Upper lobe of left lung (tissue), 6 donors: Measurements from ENCODE around the gene KRT20. TPM values are rescaled to one million over a fixed set of nuclear protein-coding genes. Genes with fewer than 3 reads are reported as not detected.

Source experiments
- ATAC-seq, 2 donors: fragments of 200-7000 bp; cut with Tn5 transposase; one replicate each; pipeline ENCODE4 v1.9.1; 2022; ENCODE audit warnings: mild to moderate bottlenecking in 2 of 2, moderate library complexity in 2 of 2; ENCODE audit not compliant: low FRiP score in 2 of 2
- DNase-seq, 2 donors: peaks; one replicate each; pipeline ENCODE4 v3.0.0-alpha.2; 2019 to 2020
- H3K27ac ChIP-seq, 4 donors: fragments of 200-600 bp; sonication (generic); one replicate each; pipeline ENCODE4 v1.5.1; 2016 to 2019
- H3K27me3 ChIP-seq, 4 donors: fragments of 200-600 bp; sonication (generic); one replicate each; pipeline ENCODE4 v1.5.1; 2017 to 2019
- H3K36me3 ChIP-seq, 4 donors: fragments of 200-600 bp; sonication (generic); one replicate each; pipeline ENCODE4 v1.5.1; 2016 to 2019
- H3K4me1 ChIP-seq, 4 donors: fragments of 200-600 bp; sonication (generic); one replicate each; pipeline ENCODE4 v1.5.1; 2018 to 2019
- H3K4me3 ChIP-seq, 4 donors: fragments of 200-600 bp; sonication (generic); one replicate each; pipeline ENCODE4 v1.5.1; 2017 to 2019; ENCODE audit warnings: mild to moderate bottlenecking in 2 of 4, moderate library complexity in 1 of 4
- H3K9me3 ChIP-seq, 4 donors: fragments of 200-600 bp; sonication (generic); one replicate each; pipeline ENCODE4 v1.5.1; 2018 to 2019
- EP300 ChIP-seq, 4 donors: sonication (generic); formaldehyde crosslinking; IDR thresholded peaks; one replicate each; pipeline ENCODE4 v1.5.1; 2017; ENCODE audit warnings: antibody characterized with exemption in 4 of 4, control low read depth in 2 of 4
- POLR2A ChIP-seq, 4 donors: fragments of 450-650 bp; IDR thresholded peaks; one replicate each; pipeline ENCODE4 v1.5.1; 2016 to 2017; ENCODE audit warnings: antibody characterized with exemption in 4 of 4, mild to moderate bottlenecking in 2 of 4
- POLR2AphosphoS5 ChIP-seq, 2 donors: sonication (generic); formaldehyde crosslinking; IDR thresholded peaks; one replicate each; pipeline ENCODE4 v1.5.1; 2017; ENCODE audit warnings: antibody characterized with exemption in 2 of 2
- WGBS, 2 donors: methylation state at CpG; one replicate each; pipeline ENCODE4 v1.1.5; 2017 to 2018; 5-methylcytosine and 5-hydroxymethylcytosine counted together
- total RNA-seq, 6 donors: library from RNA; depleted of rRNA in 4 of 6; stranded (reverse); fragments of >200 nt in 4 of 6; gene quantifications; one replicate each; pipeline versions ENCODE4 v1.1.0 to v1.2.1, GENCODE V29; 2016 to 2021
- TF ChIP-seq, protein P1 (sequence below), 6 experiments: fragments of 450-650 bp in 4 of 6; fragments of 200-600 bp in 2 of 6; sonication (generic) in 2 of 6; IDR thresholded peaks; one replicate each; pipeline ENCODE4 v1.5.1; 2016 to 2019; ENCODE audit warnings: antibody characterized with exemption in 6 of 6
- donor health status: DM: no; HTN: no; CAD: no; lungs with moderate emphysema.
- donor health status: DM: no; HTN: yes; CAD: no; lungs with severe emphysema.

Gene KRT20
- total RNA-seq, 6 donors from 2014 or later = 0.31 to 0.37 TPM; not detected in 4

DNA sequence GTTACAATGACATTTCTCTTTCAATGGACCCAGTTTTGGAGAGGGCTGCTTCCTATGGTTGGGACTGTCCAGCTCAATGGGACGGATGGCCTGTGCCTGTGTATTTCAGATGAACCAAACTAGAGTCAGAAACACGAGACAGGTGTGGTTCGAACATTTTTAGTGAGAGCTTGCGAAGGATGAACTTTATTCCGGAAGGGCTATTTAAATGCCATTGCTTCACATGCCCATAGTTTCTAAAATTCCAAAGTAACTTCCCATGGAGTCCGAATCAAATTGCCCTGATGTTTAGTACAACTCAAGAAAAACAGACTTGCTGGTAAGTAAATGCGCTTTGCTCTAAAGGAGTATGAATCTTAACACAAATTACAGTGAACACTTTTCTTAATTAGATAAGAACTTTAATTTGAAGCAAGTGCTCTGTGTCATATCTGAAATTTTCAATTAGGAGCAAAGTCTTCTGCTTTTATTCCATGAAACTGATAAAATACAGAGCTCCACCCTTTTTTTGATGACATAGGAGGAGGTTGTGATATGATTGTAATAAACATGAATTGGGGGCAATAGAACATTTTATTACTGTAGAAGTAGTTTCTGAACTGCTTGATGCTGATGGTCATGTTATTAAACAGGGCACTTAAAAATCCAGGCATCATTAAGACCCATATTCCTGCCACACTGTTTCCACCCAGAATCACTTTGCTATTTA, 1.3 kb downstream of the KRT20 start:
- H3K4me1 ChIP-seq = peaks cover 0 to 3% (median 0%) of the 10 kb centered on the region in 4 donors
- no peaks in the 10 kb centered on the region for H3K9me3 ChIP-seq
- no peaks in the 10 kb centered on the region for H3K36me3 ChIP-seq
- ATAC-seq (no peak), DNase-seq (no peak)
- H3K4me3 ChIP-seq = no peak overlapping the region
- no peak overlapping the region for H3K27ac ChIP-seq
- TF ChIP-seq, protein P1, sequence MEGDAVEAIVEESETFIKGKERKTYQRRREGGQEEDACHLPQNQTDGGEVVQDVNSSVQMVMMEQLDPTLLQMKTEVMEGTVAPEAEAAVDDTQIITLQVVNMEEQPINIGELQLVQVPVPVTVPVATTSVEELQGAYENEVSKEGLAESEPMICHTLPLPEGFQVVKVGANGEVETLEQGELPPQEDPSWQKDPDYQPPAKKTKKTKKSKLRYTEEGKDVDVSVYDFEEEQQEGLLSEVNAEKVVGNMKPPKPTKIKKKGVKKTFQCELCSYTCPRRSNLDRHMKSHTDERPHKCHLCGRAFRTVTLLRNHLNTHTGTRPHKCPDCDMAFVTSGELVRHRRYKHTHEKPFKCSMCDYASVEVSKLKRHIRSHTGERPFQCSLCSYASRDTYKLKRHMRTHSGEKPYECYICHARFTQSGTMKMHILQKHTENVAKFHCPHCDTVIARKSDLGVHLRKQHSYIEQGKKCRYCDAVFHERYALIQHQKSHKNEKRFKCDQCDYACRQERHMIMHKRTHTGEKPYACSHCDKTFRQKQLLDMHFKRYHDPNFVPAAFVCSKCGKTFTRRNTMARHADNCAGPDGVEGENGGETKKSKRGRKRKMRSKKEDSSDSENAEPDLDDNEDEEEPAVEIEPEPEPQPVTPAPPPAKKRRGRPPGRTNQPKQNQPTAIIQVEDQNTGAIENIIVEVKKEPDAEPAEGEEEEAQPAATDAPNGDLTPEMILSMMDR (IDR thresholded peaks at IDR 0.05) = no peak
- TF ChIP-seq EP300 (IDR thresholded peaks at IDR 0.05) (no peak), POLR2AphosphoS5 (IDR thresholded peaks at IDR 0.05) (no peak), POLR2A (IDR thresholded peaks at IDR 0.05) (no peak)
- 92 to 93% methylated on average over 7 of the region's 7 CpGs for WGBS, 2 donors
- no peaks in the 10 kb centered on the region for H3K27me3 ChIP-seq

DNA sequence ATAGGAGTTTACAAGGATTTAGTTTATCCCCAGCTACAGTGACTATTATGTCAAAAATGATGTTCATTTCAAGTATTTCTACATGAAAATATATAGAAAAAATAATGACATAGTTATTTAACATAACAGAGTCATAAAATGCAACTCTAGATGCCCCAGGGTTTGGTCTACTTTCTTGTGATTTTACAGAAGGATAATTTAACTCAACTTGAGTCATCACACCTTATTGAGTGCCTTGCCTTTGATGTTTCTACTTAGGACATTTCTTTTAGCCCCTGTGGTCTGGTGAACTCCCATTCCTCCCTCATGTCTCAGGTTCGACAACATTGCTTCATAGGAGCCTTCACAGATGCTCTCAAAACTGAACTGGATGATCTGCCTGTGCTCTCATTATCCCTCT, 2.0 kb downstream of the KRT20 start:
- Histone ChIP-seq H3K4me1 (peaks cover 0 to under 1% (median 0%) of the 10 kb centered on the region in 4 donors), H3K27me3 (no peaks in the 10 kb centered on the region), H3K27ac (no peak overlapping the region), H3K36me3 (no peaks in the 10 kb centered on the region), H3K9me3 (no peaks in the 10 kb centered on the region), H3K4me3 (no peak overlapping the region)
- WGBS, 2 donors = 84 to 88% methylated on average over 1 of the region's 1 CpG
- TF ChIP-seq POLR2AphosphoS5 (IDR thresholded peaks at IDR 0.05) (no peak), EP300 (IDR thresholded peaks at IDR 0.05) (no peak), POLR2A (IDR thresholded peaks at IDR 0.05) (no peak)
- TF ChIP-seq, protein P1 (IDR thresholded peaks at IDR 0.05) = no peak
- no peak for ATAC-seq
- DNase-seq = no peak

DNA sequence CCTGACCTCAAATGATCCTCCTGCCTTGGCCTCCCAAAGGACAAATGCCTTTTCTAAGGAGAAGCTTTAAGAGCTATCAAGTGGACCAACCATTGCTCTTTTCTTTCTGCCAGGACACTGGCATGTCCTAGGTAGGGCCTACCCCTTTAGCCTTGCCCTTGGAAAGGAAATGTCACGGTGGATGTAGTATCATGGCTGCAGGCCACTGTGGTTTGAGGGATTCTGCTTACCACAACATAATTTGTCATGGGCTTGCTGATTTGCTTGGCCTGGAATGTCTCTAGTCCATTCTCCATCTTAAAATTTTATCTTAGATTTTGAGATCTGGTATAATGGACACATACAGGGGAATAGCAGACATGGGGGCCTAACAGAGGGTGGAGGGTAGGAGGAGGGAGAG, 6.0 kb downstream of the KRT20 start:
- Histone ChIP-seq H3K27me3 (no peaks in the 10 kb centered on the region), H3K4me3 (no peak overlapping the region), H3K27ac (no peak overlapping the region), H3K4me1 (no peaks in the 10 kb centered on the region), H3K36me3 (no peaks in the 10 kb centered on the region), H3K9me3 (no peaks in the 10 kb centered on the region)
- WGBS, 2 donors = 50 to 92% methylated on average over 1 of the region's 1 CpG
- TF ChIP-seq POLR2AphosphoS5 (IDR thresholded peaks at IDR 0.05) (no peak), POLR2A (IDR thresholded peaks at IDR 0.05) (no peak), EP300 (IDR thresholded peaks at IDR 0.05) (no peak)
- TF ChIP-seq, protein P1 (IDR thresholded peaks at IDR 0.05) = no peak
- DNase-seq (no peak), ATAC-seq (no peak)

DNA sequence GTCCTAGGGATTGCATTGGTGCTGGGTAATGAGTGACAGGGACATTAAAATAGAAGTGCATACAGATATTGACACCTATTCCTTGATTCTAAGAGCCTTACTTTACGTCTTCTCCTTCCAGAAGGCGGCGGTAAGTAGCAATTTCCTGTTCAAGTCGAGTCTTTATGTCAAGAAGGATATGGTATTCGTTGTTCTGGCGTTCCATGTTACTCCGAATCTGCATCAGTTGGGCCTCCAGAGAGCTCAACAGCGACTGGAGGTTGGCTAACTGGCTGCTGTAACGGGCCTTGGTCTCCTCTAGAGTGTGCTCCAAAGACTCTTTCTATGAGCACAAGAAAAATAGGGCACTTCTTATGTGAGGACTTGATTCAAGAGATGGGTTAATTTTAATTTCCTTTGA, 7.0 kb downstream of the KRT20 start:
- TF ChIP-seq EP300 (IDR thresholded peaks at IDR 0.05) (no peak), POLR2A (IDR thresholded peaks at IDR 0.05) (no peak), POLR2AphosphoS5 (IDR thresholded peaks at IDR 0.05) (no peak)
- TF ChIP-seq, protein P1 (IDR thresholded peaks at IDR 0.05) = no peak
- H3K36me3 ChIP-seq = no peaks in the 10 kb centered on the region
- H3K9me3 ChIP-seq = no peaks in the 10 kb centered on the region
- no peaks in the 10 kb centered on the region for H3K4me1 ChIP-seq
- DNase-seq = no peak
- 89 to 92% methylated on average over 9 of the region's 9 CpGs for WGBS, 2 donors
- H3K27me3 ChIP-seq = no peaks in the 10 kb centered on the region
- no peak overlapping the region for H3K27ac ChIP-seq
- H3K4me3 ChIP-seq = no peak overlapping the region
- no peak for ATAC-seq

DNA sequence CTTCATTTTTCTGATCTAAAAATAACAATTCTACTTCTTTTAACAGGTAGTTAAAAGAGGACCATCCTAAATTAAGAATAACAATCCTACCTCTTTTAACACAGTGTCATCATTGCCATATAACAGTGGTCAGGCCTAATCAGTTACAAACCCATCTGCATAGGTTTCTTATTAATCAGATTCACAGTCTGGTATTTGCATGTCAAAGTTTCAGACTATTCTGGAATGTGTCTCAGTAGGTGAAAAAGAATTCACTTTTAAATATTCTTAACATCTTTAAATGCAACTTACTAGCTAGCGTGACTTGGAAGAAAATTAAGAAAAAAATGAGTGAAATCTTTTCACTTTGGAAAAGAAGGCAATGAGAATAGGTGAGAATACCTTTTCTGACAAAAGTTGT, 11.2 kb downstream of the KRT20 start:
- no peaks in the 10 kb centered on the region for H3K9me3 ChIP-seq
- whole genome bisulfite sequencing, 2 donors = 60 to 87% methylated on average over 1 of the region's 1 CpG
- DNase-seq (no peak), ATAC-seq (no peak)
- no peak overlapping the region for H3K4me3 ChIP-seq
- H3K4me1 ChIP-seq = no peaks in the 10 kb centered on the region
- no peaks in the 10 kb centered on the region for H3K27me3 ChIP-seq
- no peaks in the 10 kb centered on the region for H3K36me3 ChIP-seq
- no peak overlapping the region for H3K27ac ChIP-seq
- TF ChIP-seq EP300 (IDR thresholded peaks at IDR 0.05) = no peak
- TF ChIP-seq, protein P1 (IDR thresholded peaks at IDR 0.05) = no peak
- TF ChIP-seq POLR2AphosphoS5 (IDR thresholded peaks at IDR 0.05) = no peak
